CD1c-positive myeloid dendritic cell (primary cell): ENCODE results near the gene GRIP2.

Source experiments
- DNase-seq: peaks from one replicate; pipeline ENCODE4 v3.0.0-alpha.2; 2016; ENCODE audit errors: extremely low spot score

GRIP2 gene

GRCh38 chr3:14466179-14466903 is 73.8 kb downstream of the GRIP2 start:
- no peak for DNase-seq

GRCh38 chr3:14465425-14465824 is 74.7 kb downstream of the GRIP2 start:
- DNase-seq = no peak

GRCh38 chr3:14464521-14464920 is 75.6 kb downstream of the GRIP2 start:
- no peak for DNase-seq

- DNase-seq = no peak
These were observed 76.0 kb downstream of the GRIP2 start for GRCh38 chr3:14464141-14464465.

GRCh38 chr3:14463330-14464140 is 76.6 kb downstream of the GRIP2 start:
- DNase-seq = no peak

GRCh38 chr3:14462738-14463137 is 77.4 kb downstream of the GRIP2 start:
- no peak for DNase-seq

DNA sequence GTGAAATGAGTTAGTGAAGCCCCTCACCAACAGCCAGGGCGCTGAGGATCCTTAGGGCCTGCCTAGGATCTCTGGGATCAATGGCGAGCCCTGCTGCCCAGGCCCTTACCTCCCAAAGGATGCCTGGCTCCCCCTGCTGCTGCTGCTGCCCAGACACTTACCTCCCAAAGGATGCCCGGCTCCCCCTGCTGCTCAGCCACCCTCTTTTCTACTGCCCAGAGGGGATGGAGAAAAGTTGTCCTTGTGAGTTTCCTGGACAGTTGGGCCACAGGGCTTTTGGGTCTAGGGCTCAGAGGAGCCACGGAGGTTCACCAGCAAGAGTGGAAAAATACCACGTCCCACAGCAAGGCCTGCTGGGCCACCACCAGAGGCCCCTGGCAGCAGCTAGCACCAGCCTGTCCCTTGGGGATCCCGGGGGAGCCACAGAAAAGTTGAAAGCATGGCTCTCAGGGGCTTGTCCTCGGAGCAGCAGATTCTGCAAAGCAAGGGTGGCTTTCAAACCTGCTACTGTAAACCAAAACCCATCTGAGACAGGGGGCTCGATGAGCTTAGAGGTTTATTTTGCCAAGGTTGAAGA is 78.3 kb downstream of the GRIP2 start:
- DNase-seq = no peak

GRCh38 chr3:14461006-14461747 is 79.0 kb downstream of the GRIP2 start:
- DNase-seq = no peak

GRCh38 chr3:14460342-14461005 is 79.7 kb downstream of the GRIP2 start:
- DNase-seq = no peak

- no peak for DNase-seq
These were observed 80.4 kb downstream of the GRIP2 start for GRCh38 chr3:14459787-14460186.

GRCh38 chr3:14459384-14459783 is 80.8 kb downstream of the GRIP2 start:
- no peak for DNase-seq

DNA sequence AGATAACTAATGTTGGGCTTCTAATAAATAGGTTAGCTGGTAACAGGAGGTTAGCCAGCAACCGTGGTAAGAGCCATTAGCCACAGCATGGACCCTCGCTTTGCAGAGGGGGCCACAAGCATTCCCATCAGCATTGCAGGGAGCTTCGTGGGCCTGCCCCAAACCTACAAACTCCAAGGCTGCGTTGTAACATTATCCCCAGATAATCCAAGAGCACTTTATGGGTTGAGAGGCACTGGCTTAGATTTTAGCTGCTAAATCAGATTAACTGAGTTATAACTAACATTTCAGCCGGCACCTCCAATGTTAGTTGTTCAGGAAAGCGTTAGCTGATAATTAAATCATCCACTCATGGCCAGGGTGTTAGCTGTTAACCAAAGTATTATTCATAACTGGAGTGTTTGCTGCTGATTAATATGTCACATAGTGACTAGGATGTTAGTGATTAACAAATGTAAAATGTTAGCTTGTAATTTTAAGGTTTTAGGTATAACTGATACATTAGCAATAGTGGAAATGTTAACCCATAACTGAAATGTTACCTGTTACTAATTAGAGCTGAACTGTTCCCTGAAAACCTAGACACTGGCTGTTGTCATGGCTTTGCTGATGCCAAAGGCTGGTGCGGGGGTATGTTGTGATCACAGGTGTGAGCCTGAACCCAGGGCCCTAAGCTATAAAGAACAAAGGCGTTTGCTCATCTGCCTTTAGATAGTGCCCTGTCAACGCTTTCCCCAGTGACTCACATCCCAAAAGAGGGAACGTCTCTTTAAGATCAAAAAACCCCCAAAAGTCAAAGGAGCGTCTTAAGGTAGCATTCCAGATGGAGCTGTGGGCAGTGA is 81.5 kb downstream of the GRIP2 start:
- DNase-seq = no peak

- no peak for DNase-seq
These were observed 82.1 kb downstream of the GRIP2 start for GRCh38 chr3:14457999-14458398.

- DNase-seq = no peak
These were observed 82.7 kb downstream of the GRIP2 start for GRCh38 chr3:14457481-14457880.

DNA sequence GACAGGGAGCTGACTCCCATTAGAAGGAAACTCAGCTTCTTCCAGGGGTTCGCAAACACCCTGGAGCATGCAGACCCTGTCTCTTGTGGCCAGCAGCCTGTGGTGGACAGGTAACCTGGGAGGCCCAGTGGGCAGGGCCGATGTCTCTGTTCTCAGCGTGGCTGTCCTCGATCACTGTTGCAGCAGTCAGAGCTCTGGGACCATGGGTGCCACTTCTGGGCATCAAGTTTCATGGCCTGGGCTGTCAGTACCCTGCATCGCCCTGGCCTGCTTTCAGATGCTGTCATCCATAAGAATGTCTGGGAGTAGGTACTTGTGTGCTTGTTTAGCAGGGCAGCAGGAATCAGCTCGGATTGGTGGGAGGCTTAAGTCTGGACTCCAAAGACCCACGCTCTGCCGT is 83.3 kb downstream of the GRIP2 start:
- no peak for DNase-seq

DNA sequence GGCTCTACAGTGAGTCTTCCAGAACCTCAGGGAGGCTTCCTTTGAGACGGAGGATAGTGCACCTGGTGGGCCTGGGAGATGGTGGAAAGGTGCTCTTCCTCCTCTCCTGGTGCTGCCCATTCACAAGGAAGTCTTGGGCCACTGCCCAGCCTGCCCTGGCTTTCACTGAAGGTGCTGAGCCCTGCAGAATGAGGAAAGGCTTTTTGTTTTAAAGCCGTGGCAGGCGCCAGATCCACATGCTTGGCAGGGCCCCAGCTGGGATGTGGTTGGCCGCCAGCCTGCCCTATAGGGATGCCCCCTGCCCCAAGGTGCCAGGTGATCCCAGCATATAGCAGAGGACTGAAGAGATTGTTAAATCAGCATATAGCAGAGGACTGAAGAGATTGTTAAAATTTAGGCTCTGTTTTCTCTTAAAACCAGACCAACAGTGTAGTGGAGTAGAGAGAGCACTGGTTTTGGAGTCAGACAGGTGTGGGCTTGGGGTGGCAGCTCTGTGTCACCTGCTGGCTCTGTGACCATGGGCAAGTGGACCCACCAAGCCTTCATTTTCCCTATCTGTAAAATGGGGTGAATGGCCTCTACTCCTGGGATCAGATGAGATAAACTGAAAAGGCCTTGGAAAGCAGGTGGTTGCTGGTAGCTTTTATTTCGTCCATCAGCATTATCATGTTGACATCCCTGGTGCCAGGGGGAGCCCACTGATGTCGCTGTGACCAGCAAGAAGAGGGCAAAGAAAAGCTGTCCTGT is 84.4 kb downstream of the GRIP2 start:
- DNase-seq = no peak

GRCh38 chr3:14454639-14455310 is 85.4 kb downstream of the GRIP2 start:
- DNase-seq = no peak

GRCh38 chr3:14453876-14454638 is 86.1 kb downstream of the GRIP2 start:
- peak; percentile 26 for DNase-seq
